GM12801 (cell line): ENCODE measurements around the gene REXO1.

ENCODE experiments used
- TF ChIP-seq, protein P1 (sequence below): IDR thresholded peaks from one replicate; pipeline ENCODE4 v1.5.1; 2011; ENCODE audit warnings: control low read depth; ENCODE audit not compliant: insufficient read length; ENCODE audit errors: extremely low read depth

REXO1 gene

DNA sequence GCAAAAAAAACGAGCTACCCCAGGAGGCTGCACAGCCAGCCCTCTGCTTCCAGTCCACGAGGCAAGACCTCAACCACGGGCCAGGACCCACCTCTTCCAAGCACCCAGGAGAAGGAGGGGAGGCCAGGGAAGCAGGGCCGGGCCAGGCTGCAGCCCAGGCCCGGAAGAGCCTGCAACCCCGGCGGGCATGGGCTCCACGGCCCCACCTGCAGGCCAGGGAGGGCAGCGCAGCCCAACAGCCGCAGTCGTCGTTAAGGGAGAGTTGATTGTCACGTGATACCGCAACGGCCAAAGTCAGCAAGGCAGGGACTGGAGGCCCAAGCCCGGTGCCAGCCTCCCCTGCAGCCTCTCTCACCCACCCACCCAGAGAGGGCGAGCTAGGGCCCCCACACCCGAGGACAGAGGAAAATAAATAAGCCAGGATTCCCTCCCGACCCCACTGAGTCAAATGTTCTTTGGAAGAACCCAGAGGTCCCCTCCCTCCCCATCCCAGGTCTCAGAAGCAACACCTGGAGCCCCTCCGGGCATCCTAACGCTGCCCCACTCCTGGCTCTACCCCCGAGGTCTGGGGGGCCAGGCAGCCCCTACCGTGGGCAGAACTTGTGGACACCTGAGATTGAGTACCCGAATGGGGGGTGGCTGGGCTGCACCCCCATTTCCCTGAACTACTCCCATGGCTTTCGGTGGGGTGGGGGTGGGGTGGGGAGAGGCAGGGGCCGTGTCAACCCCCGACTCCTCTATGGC, 5.2 kb upstream of the REXO1 start:
- TF ChIP-seq, protein P1, sequence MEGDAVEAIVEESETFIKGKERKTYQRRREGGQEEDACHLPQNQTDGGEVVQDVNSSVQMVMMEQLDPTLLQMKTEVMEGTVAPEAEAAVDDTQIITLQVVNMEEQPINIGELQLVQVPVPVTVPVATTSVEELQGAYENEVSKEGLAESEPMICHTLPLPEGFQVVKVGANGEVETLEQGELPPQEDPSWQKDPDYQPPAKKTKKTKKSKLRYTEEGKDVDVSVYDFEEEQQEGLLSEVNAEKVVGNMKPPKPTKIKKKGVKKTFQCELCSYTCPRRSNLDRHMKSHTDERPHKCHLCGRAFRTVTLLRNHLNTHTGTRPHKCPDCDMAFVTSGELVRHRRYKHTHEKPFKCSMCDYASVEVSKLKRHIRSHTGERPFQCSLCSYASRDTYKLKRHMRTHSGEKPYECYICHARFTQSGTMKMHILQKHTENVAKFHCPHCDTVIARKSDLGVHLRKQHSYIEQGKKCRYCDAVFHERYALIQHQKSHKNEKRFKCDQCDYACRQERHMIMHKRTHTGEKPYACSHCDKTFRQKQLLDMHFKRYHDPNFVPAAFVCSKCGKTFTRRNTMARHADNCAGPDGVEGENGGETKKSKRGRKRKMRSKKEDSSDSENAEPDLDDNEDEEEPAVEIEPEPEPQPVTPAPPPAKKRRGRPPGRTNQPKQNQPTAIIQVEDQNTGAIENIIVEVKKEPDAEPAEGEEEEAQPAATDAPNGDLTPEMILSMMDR: no peak

DNA sequence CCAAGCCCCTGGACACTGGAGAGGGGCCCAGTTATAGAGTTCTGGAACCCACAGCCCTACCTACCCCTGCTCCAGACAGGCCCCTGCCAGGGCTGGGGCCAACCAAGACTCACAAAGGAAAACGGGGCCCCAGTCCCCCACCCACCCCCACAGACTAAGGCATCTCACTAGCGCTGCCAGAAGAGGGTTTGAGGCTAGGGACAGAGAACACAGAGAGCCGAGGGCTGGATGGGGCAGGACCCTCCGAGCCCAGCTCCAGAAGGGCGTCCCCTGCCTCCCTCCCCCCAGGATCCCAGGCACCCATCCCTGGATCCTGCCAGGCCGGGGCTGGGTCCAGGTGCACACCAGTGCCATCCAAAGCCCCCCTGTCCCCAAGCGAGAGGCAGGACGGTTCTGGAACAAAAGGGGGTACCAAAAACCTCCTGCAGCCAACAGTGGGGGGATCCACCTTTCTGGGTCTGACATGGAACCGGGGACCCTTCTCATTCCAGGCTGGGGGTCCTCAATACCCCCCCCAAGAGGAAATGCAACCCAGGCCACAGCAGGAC, 4.4 kb upstream of the REXO1 start:
- TF ChIP-seq, protein P1: no peak

DNA sequence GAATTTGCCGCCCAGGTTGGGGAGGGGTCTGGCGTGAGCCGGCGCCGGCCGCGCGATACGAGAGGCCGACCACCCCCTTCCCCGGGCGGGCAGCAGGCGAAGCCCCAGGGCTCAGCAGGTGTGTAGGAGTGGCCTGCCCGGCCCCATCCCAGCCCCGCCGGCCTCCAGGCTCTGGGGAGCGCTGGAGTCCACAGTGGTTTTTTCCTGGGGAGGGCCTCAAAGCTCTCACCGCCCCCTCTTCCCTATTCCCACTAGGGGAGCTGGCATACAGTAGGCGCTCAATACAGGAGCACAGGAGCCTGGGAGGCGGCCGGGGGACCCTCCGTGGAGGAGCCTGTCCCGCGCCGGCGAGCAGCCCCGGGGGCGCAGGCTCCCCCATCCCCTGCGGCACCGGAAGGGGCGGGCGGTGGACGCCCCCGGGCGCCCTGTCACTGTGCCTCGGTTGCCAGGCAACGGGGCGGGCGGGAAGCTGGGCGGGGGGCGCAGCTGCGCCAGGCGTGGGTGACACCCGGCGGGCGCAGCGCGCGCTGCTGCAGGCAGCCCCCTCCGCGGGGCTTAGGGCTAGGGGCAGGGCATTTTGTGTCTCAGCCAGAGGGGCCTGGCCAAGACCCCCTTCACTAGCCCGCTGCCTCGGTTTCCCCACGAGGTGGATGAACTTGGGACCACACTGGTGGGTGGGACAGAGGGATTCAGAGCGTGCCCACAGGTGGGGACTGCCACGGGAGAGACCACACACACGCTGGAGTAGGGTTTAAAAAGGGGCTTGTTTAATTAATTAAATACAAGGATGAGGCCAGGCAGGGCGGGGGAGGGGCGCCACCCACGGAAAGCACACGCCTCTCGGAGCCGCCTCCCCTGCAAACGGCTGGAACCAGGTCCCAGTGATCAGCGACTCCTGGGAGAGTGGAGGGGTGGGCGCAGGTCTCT, 3.6 kb upstream of the REXO1 start:
- TF ChIP-seq, protein P1: no peak

DNA sequence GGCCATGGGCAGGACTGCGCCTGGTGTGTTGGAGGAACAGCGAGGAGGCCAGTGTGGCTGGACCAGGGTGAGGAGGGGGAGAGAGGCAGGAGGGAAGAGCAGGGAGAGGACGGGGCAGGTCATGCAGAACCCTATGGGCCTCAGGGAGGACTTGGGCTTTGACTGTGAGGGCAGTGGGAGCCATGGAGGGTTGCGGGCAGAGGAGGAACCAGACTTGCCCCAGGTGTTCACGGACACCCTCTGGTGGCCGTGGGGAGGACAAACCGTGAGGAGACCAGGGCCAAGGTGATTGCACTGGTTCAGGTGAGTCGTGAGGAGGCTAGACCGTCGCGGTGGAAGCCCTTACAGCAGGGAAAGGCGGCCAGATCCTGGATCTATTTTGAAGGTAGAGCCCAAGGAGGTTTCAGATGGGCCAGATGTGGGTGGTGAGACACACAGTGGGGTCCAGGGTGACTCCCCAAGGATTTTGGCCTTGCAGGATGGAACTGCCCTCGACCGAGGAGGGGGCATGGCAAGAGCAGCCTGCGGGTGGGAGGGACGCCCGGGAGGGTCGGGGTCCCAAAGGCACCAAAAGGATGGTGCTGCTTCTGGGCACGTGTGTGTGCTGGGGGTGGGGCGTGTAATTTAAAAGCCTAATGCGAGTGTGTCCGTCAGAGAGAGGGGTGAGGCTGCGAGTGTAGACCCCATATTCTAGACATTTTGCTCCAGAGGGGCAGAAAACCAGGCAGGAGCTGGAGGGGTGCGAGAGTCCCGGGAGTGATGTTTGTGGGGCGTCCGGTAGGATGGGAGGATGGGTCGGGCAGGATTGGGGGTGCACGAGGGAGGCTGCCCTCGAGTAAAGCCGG, 2.7 kb upstream of the REXO1 start:
- TF ChIP-seq, protein P1: no peak

DNA sequence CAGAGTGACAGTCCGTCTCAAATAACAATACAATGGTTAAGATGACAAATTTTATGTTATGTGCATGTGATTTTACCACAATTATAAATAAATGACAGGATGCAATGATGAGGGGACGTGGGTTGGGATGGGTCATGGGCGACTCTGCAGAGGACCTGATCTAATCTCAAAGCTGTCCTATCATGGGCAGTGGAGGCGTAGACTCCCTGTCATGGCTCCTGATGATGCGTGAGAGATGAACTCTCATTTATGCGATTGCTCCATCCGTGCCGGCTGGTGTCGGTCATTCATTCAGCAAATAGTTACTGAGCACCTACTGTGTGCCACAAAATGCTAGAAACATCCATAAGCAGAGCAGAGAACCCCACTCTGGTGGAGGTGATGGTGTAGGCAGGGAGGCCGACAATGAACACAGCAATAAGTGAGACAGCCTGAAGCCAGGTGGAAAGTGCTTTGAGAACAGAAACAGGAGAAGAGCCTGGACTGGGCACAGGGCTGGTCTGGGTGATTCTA, 1.7 kb upstream of the REXO1 start:
- TF ChIP-seq, protein P1: no peak

DNA sequence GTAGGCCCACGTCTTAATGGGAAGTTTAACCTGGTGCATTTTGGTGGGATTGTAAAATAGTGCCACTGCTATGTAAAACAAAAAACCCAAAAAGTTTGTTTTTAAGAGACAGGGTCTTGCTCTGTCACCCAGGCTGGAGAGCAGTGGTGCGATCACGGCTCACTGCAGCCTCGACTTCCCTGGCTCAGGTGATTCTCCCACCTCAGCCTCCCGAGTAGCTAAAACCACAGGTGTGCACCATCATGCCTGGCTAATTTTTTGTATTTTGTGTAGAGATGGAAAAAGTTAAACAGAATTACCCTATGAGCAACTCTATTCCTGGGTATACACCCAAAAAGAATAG, 820 bp upstream of the REXO1 start:
- TF ChIP-seq, protein P1: no peak
